DND-41 (cell line): ENCODE measurements around the gene RADIL.

ENCODE experiments used
- ATAC-seq: fragments of 200-7000 bp; cut with Tn5 transposase; 3 replicates; pipeline ENCODE4 v1.9.1; 2021; ENCODE audit warnings: low read depth; ENCODE audit not compliant: insufficient read depth
- DNase-seq: peaks from one replicate; pipeline ENCODE4 v3.0.0-alpha.2; 2020
- H2AFZ ChIP-seq: 2 replicates; pipeline ENCODE4 v1.6.0; 2012; ENCODE audit warnings: low read depth, low read length
- H3K27ac ChIP-seq: 2 replicates; pipeline ENCODE4 v1.5.1; 2012; ENCODE audit warnings: low read length, inconsistent platforms
- H3K27me3 ChIP-seq: fragments of 200-600 bp; sonication (generic); 2 replicates; pipeline ENCODE4 v1.6.0; 2012; ENCODE audit warnings: low read length, mild to moderate bottlenecking, inconsistent platforms; ENCODE audit not compliant: insufficient read depth, poor library complexity
- H3K36me3 ChIP-seq: 2 replicates; pipeline ENCODE4 v1.5.1; 2012; ENCODE audit warnings: low read length, inconsistent platforms; ENCODE audit not compliant: insufficient read depth
- H3K4me1 ChIP-seq: 2 replicates; pipeline ENCODE4 v1.5.1; 2012; ENCODE audit warnings: mild to moderate bottlenecking, low read length; ENCODE audit not compliant: insufficient read depth
- H3K4me2 ChIP-seq: 2 replicates; pipeline ENCODE4 v1.6.0; 2012; ENCODE audit warnings: mild to moderate bottlenecking, moderate library complexity, low read length, inconsistent platforms; ENCODE audit not compliant: insufficient read depth
- H3K4me3 ChIP-seq, 2 experiments: fragments of 200-600 bp in 1 of 2; shearing (Covaris generic) in 1 of 2; 2 replicates each; pipeline ENCODE4 v1.5.1; 2012 to 2016; ENCODE audit warnings: inconsistent platforms in 2 of 2, low read length in 2 of 2, mild to moderate bottlenecking in 2 of 2, low read depth in 1 of 2, moderate library complexity in 1 of 2
- H3K79me2 ChIP-seq: 2 replicates; pipeline ENCODE4 v1.6.0; 2012; ENCODE audit warnings: low read length, inconsistent platforms; ENCODE audit not compliant: insufficient read depth
- H3K9ac ChIP-seq: 2 replicates; pipeline ENCODE4 v1.6.0; 2012; ENCODE audit warnings: low read depth, mild to moderate bottlenecking, inconsistent platforms, low read length, moderate library complexity
- H3K9me3 ChIP-seq: 2 replicates; pipeline ENCODE4 v1.5.1; 2012; ENCODE audit warnings: low read length, moderate library complexity, mild to moderate bottlenecking, inconsistent platforms; ENCODE audit not compliant: insufficient read depth, severe bottlenecking
- H4K20me1 ChIP-seq: 2 replicates; pipeline ENCODE4 v1.6.0; 2012; ENCODE audit warnings: low read length; ENCODE audit not compliant: insufficient read depth
- CTCF ChIP-seq: IDR thresholded peaks from 2 replicates; pipeline ENCODE4 v1.5.1; 2012; ENCODE audit warnings: borderline replicate concordance, low read length, moderate library complexity, mild to moderate bottlenecking; ENCODE audit not compliant: poor library complexity, severe bottlenecking; ENCODE audit errors: extremely low read depth
- EZH2 ChIP-seq: IDR thresholded peaks from 3 replicates; pipeline ENCODE4 v1.6.1; 2012; ENCODE audit warnings: borderline replicate concordance, low read depth, mild to moderate bottlenecking, moderate library complexity, low read length, inconsistent platforms; ENCODE audit not compliant: severe bottlenecking

Gene RADIL

DNA sequence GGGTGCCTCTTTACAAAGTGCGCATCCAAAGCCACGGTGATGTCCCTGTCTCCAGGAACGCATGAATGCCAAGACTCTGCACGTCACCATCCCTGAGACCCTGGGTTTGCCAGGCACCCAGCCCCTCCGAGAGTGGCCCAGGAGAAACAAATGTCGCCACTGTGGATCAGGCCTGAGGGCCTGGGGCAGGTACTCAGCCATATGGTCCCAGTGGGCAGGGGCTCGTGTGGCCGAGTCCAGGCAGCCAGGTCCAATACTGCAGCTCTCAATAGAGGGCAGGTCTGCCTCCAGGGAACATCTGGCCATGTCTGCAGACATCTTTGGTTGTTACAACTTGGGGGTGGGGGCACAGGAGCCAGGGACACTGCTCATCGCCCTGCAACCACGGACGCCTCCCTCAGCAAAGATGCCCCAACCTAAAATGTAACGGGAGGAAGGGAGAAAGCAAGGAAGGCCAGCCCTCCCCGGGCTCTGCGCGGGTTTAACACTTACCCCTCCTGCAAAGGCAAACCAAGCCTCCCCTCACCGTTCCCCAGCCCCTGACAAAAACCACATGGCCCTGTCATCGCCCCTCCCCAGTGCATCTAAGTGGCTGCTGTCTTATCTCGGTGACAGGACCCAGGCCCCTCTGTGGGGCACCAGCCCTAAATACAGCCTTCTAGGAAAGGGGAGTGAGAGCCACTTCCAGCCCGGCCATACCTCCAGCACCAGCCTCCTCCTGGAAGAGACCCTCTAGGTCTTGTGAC is 11.4 kb downstream of the RADIL start:
- Histone ChIP-seq H4K20me1 (no peaks in the 10 kb centered on the region), H3K4me3 (no peak overlapping the region), H3K27me3 (no peaks in the 10 kb centered on the region), H3K4me1 (no peaks in the 10 kb centered on the region), H3K9ac (no peak overlapping the region), H3K79me2 (no peaks in the 10 kb centered on the region), H3K36me3 (no peaks in the 10 kb centered on the region), H2AFZ (no peak overlapping the region), H3K4me2 (no peak overlapping the region), H3K27ac (no peak overlapping the region), H3K9me3 (no peaks in the 10 kb centered on the region)
- no peak for DNase-seq
- no peak for TF ChIP-seq EZH2
- no peak for TF ChIP-seq CTCF
- ATAC-seq: no peak

GRCh38 chr7:4871056-4871680 is 12.3 kb downstream of the RADIL start:
- TF ChIP-seq EZH2: no peak
- TF ChIP-seq CTCF: no peak
- Histone ChIP-seq H3K9ac (no peak overlapping the region), H3K79me2 (no peaks in the 10 kb centered on the region), H3K4me1 (no peaks in the 10 kb centered on the region), H3K9me3 (no peaks in the 10 kb centered on the region), H3K4me2 (no peak overlapping the region), H4K20me1 (no peaks in the 10 kb centered on the region), H2AFZ (no peak overlapping the region), H3K4me3 (no peak overlapping the region), H3K27ac (no peak overlapping the region), H3K27me3 (no peaks in the 10 kb centered on the region), H3K36me3 (no peaks in the 10 kb centered on the region)
- no peak for DNase-seq
- no peak for ATAC-seq

GRCh38 chr7:4868493-4868892 is 15.0 kb downstream of the RADIL start:
- Histone ChIP-seq H3K9ac (no peak overlapping the region), H2AFZ (no peak overlapping the region), H3K27me3 (peaks cover 18% of the 10 kb centered on the region), H3K79me2 (no peaks in the 10 kb centered on the region), H3K4me1 (no peaks in the 10 kb centered on the region), H3K4me3 (no peak overlapping the region), H4K20me1 (no peaks in the 10 kb centered on the region), H3K4me2 (no peak overlapping the region), H3K36me3 (no peaks in the 10 kb centered on the region), H3K9me3 (no peaks in the 10 kb centered on the region), H3K27ac (no peak overlapping the region)
- ATAC-seq (no peak), DNase-seq (no peak)
- no peak for TF ChIP-seq EZH2
- TF ChIP-seq CTCF: no peak
